ENCODE data around the gene ADARB2.
"Not testable (repeated sequence)": the region's sequence is repeated elsewhere in the genome, so short reads cannot be mapped to it uniquely, and the experiment has no call there.

The ADARB2 gene

GRCh38 chr10:1538531-1539061 lies 198.7 kb downstream of the ADARB2 start:
- DNase-seq, result no peak

- DNase-seq, result no peak
These were observed 199.2 kb downstream of the ADARB2 start for GRCh38 chr10:1538121-1538520.

DNA sequence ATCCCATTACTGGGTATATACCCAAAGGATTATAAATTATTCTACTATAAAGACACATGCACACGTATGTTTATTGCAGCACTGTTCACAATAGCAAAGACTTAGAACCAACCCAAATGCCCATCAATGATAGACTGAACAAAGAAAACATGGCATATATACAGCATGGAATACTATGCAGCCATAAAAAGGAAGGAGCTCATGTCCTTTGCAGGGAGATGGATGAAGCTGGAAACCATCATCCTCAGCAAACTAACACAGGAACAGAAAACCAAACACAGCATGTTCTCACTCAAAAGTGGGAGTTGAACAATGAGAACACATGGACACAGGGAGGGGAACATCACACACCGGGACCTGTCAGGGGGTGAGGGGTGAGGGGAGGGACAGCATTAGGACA lies 199.9 kb downstream of the ADARB2 start:
- not testable (repeated sequence) for DNase-seq

DNA sequence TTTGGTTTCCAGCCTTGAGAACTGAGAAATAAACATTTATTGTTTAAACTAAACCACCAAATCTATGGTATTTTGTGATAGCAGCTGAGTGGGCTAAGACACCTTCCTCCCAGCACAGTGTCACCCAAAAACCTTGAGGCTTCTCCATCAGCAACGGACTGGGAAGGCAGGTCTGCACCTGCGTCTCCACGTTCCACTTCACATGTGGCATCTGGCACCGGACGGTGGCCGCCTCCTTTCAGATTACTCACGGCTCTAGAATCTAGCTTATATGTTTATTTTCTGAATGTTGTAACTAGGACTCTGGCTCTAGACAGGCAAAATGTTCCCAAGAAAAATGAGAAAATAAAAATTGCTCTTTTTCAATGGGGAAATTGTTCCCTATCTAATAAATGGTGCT lies 201.0 kb downstream of the ADARB2 start:
- no peak for DNase-seq

GRCh38 chr10:1535301-1535965 lies 201.9 kb downstream of the ADARB2 start:
- no peak for DNase-seq

DNA sequence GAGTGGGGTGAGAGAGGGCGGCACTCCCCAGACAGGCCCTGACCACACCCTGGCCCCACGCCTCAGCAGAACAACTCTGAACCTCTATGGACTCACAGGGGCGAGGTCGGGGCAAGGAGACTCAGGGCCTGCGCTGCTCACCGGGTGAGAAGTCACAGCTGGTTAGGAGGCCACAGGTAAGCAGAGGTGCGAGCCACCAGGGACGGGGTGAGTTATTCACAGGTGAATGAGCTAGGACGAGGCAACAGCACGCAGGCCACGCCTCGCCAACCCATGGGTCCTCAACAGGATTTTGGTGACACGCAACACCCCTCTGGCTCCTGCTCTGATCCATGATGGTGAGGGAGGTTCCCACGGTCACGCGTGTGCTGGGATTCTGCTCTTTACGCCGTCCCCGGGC lies 202.5 kb downstream of the ADARB2 start:
- no peak for DNase-seq

DNA sequence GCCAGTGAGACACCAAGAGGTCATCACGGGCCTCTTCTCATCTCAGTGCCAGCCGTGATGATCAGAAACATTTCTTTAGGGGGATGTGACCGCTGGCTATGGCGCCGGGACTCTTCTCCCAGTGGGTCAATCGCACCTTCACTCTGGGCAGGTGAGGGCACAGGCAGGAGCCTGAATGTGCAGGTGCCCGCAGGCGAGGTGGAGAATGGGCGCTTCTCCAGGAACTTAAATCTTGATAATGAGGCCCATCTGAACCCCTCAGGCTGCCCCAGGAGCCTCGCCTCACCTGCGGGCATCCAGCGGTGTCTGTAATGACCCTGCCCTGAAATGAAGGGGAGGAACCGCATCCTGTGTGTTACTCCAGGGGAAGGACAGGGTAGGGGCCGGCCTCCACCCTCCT lies 204.7 kb downstream of the ADARB2 start:
- DNase-seq, result peak; percentile 76

DNA sequence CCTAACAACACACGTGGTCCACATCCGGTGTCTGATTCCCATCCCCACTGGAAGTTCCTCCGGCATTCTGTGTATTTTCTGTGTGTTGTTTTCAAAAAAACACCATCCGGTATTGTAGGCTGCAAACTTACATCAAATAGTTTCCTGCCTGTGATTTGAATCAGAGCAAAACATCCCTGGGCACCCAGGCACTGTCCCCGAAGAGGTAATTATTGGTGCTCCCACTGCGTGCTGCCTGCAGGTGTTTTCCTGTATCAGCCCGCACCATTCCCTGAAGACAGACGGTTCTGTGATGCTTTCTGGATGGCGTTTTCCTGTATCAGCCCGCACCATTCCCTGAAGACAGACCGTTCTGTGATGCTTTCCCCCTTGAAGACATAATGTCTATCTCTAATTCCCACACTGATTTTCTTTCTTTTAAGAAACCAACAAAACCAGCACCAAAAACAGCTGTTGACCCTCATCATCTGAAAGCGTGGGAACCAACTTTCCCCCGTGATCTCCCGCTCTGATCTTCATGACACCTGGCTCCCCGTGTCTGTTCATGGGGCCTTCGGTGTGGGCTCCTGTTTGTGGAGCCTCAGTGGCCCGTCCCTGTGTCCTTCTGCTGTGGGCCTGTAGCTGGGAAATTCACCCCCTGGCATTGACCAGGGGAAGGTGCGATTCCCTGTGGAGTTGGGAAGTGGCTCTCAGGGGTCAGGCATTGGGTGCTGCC lies 205.3 kb downstream of the ADARB2 start:
- DNase-seq, result peak; percentile 55

- DNase-seq, result no peak
These were observed 206.3 kb downstream of the ADARB2 start for GRCh38 chr10:1530871-1531517.

- no peak for DNase-seq
These were observed 207.4 kb downstream of the ADARB2 start for GRCh38 chr10:1529806-1530413.

DNA sequence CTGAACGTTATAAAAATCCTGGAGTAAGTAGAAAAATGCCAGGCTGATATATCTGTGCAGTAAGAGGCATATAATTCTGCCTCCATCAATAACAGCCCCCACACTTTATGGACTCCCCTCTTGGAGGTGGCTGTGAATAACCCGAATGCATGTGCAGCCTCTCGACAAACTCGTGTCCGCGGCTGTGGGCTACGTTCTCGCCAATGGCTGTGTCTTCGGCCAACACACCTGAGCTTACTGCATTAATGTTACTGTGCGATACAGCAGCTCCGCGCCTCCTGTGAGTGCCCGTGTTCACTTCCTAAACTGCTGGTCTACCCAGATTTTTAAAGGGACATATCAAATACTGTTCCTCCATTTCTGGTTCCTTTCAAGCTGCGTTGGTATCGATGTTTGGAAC lies 209.4 kb downstream of the ADARB2 start:
- DNase-seq, result no peak

GRCh38 chr10:1526436-1527055 lies 210.8 kb downstream of the ADARB2 start:
- no peak for DNase-seq

DNA sequence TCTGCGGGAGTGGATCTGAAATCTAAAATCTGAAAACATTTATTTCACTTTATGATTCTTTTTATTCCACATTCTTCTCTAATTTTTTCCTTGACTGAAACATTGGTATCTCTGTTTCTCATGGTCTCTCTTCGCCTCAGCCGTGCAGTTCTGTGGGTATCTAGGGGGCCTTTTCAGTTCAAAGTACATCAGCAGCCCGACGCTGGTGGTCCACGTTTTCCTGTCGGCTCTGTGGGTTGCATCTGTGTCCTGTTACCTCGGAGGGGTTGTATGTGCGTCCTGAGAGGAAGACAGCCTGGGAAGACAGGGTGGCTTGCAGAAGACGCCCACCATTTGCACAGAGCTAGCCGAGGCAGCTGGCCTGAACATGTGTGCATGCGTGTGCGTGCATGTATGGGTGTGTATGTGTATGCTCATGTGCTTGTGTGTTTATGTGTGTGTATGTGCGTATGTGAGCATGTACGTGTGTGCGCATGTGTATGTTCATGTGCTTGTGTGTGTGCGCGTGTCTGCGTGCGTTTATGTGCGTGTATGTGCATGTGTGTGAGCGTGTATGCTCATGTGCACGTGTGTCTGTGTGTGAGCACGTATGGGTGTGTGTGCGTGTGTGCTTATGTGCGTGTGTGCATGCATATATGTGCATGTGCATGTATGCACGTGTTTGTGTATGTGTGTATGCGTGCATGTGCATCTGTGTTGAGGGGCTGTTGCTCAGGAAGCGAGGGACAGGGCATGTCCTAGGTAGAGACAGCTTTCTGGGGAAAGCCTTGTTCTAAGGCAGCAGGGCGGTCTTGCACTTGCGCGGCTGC lies 211.8 kb downstream of the ADARB2 start:
- no peak for DNase-seq

- DNase-seq, result no peak
These were observed 212.8 kb downstream of the ADARB2 start for GRCh38 chr10:1524540-1524939.

GRCh38 chr10:1523221-1523620 lies 214.1 kb downstream of the ADARB2 start:
- DNase-seq, result no peak

DNA sequence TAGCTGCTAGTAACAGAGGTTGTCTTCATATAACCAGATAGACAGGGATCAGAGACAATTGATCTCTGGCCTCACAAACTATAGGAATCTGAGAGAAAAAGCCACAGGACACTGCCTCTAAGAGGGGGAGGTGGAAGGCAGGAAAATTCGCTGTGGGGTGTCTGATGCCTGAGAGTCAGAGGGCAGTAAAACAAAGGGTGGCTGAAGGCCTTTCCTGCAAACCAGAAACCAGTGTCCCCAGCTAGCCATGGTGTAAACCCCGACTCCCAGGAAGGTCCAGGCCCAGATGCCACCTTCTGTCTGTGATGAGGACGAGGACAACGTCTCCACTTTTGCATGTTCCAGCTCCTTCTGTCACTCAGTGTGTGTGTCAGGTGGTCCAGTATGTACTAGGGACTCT lies 215.1 kb downstream of the ADARB2 start:
- no peak for DNase-seq

GRCh38 chr10:1521741-1522140 lies 215.6 kb downstream of the ADARB2 start:
- DNase-seq, result no peak

GRCh38 chr10:1520909-1521565 lies 216.3 kb downstream of the ADARB2 start:
- DNase-seq, result no peak

DNA sequence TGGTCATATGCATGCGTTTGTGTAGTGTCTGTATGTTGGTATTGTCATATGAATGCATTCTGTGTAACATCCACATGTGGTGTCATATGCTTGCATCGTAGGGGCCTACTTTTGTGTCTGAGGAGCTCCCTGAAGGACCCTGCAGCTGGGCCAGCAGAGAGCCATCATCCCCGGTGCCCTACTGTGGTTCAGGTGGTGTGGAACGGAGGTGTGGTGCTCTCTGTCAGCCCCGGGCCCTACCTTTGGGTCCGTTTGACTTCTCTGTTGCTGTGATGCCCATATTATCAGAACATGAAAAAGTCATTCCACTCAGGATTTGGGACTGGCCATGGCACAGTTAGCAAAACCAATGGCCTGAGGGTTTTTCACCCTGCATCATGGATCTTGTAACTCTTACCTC lies 217.9 kb downstream of the ADARB2 start:
- DNase-seq, result no peak

- DNase-seq, result no peak
These were observed 219.6 kb downstream of the ADARB2 start for GRCh38 chr10:1517684-1518083.

GRCh38 chr10:1516492-1517165 lies 220.7 kb downstream of the ADARB2 start:
- no peak for DNase-seq

All from NCI-H146 (cell line).